ENCODE data around the gene RTN4RL1.

RTN4RL1 gene

GRCh38 chr17:1966274-1967086 is 58.7 kb downstream of the RTN4RL1 start:
- H3K36me3 Mint-ChIP-seq (ENCODE audit: low read depth) = no peaks in the 10 kb centered on the region
- H3K27ac Mint-ChIP-seq = no peak overlapping the region
- peaks cover 46% of the 10 kb centered on the region for H3K27me3 Mint-ChIP-seq
- H3K9me3 Mint-ChIP-seq = peaks cover 7% of the 10 kb centered on the region
- H3K4me3 Mint-ChIP-seq = no peak overlapping the region
- intact Hi-C loops (cut with micrococcal nuclease) = no loop called here
- no peaks in the 10 kb centered on the region for H3K4me1 Mint-ChIP-seq (ENCODE audit: low read depth)

GRCh38 chr17:1965556-1966273 is 59.4 kb downstream of the RTN4RL1 start:
- no peak overlapping the region for H3K27ac Mint-ChIP-seq
- no peaks in the 10 kb centered on the region for H3K36me3 Mint-ChIP-seq (ENCODE audit: low read depth)
- H3K4me1 Mint-ChIP-seq (ENCODE audit: low read depth) = no peaks in the 10 kb centered on the region
- H3K27me3 Mint-ChIP-seq = peaks cover 39% of the 10 kb centered on the region
- H3K4me3 Mint-ChIP-seq = no peak overlapping the region
- intact Hi-C loops (cut with micrococcal nuclease) = no loop called here
- peaks cover under 1% of the 10 kb centered on the region for H3K9me3 Mint-ChIP-seq

- Mint-ChIP-seq H3K36me3 (ENCODE audit: low read depth) (no peaks in the 10 kb centered on the region), H3K27me3 (peaks cover 20% of the 10 kb centered on the region), H3K27ac (no peak overlapping the region), H3K4me1 (ENCODE audit: low read depth) (no peaks in the 10 kb centered on the region), H3K4me3 (no peak overlapping the region), H3K9me3 (no peaks in the 10 kb centered on the region)
- intact Hi-C loops (cut with micrococcal nuclease) = no loop called here
These were observed 61.9 kb downstream of the RTN4RL1 start for GRCh38 chr17:1963250-1963649.

DNA sequence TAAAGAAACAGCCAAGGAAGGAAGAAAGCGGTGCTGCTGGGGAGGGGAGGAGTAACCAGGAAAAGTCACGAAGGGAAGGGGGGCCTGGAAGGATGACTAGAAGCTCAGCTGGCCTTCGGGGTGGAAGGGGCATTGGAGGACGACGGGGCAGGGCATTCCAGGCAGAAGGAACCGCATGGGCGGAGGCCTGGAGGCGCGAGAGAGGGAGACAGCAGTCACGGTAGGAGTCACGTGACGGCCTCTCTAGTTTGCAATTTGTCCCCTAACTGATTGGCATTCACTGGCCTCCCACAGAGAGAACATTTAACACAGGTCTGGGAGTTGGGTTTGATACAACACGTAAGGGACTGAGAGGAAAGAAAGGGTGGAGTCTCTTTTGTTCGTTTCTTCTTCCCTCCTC is 63.9 kb downstream of the RTN4RL1 start:
- no peaks in the 10 kb centered on the region for H3K4me1 Mint-ChIP-seq (ENCODE audit: low read depth)
- H3K4me3 Mint-ChIP-seq = no peak overlapping the region
- no peak overlapping the region for H3K27ac Mint-ChIP-seq
- intact Hi-C loops (cut with micrococcal nuclease) = no loop called here
- peaks cover 8% of the 10 kb centered on the region for H3K27me3 Mint-ChIP-seq
- H3K9me3 Mint-ChIP-seq = no peaks in the 10 kb centered on the region
- H3K36me3 Mint-ChIP-seq (ENCODE audit: low read depth) = no peaks in the 10 kb centered on the region

DNA sequence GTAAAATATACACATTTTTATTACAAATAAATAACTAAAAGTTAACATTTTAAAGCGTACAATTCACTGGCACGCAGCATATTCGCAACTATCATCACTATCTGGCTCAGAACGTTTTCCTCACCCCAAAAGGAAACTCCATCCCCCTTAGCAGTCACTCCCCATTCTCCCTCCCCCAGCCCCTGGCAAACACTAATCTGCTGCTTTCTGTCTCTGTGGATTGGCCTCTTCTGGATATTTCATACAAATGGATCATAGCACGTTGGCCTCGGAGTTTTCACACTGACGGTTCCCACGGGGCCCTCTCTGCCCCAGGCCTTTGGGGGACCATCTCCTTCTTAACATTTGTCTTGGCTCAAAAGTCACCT is 64.6 kb downstream of the RTN4RL1 start:
- Mint-ChIP-seq H3K4me3 (no peak overlapping the region), H3K4me1 (ENCODE audit: low read depth) (no peaks in the 10 kb centered on the region), H3K27ac (no peak overlapping the region), H3K27me3 (peaks cover 4% of the 10 kb centered on the region), H3K9me3 (no peaks in the 10 kb centered on the region), H3K36me3 (ENCODE audit: low read depth) (no peaks in the 10 kb centered on the region)
- intact Hi-C loops (cut with micrococcal nuclease) = no loop called here

DNA sequence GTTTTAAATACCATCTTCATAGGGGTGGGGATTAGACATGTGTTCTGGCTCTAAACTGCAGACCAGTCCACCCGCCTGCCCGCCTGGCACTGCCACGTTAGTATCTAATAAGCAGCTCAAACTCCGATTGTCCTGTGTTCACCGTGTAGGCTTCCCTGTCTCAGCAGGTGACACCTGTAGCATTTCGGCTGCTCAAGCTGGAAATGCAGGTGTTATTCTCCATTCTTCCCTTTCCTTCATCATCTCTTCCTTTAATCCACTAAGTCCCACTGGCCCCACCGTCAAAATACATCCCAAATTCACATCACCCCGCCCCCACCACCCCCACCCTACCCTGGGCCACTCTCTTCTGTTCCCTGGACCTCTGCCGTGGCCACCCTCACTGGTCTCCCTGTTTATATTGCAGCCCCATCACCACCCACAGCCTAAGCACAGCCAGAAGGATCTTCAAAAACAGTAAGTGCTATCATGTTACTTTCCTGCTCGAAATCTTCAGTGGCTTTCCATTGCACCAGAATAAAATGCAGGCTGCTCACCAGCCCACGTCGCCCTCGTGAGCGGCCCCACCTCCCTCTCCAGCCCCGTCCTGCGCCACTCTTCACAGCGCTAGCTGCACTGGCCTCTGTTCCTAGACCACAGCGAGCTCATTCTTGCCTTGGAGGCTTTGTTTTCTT is 65.1 kb downstream of the RTN4RL1 start:
- no peaks in the 10 kb centered on the region for H3K4me1 Mint-ChIP-seq (ENCODE audit: low read depth)
- no peaks in the 10 kb centered on the region for H3K9me3 Mint-ChIP-seq
- H3K27me3 Mint-ChIP-seq = peaks cover 4% of the 10 kb centered on the region
- no peaks in the 10 kb centered on the region for H3K36me3 Mint-ChIP-seq (ENCODE audit: low read depth)
- no peak overlapping the region for H3K4me3 Mint-ChIP-seq
- no peak overlapping the region for H3K27ac Mint-ChIP-seq
- intact Hi-C loops (cut with micrococcal nuclease) = no loop called here

GRCh38 chr17:1958134-1958881 is 66.8 kb downstream of the RTN4RL1 start:
- H3K27me3 Mint-ChIP-seq = peaks cover 8% of the 10 kb centered on the region
- no peaks in the 10 kb centered on the region for H3K9me3 Mint-ChIP-seq
- no peak overlapping the region for H3K4me3 Mint-ChIP-seq
- H3K4me1 Mint-ChIP-seq (ENCODE audit: low read depth) = no peaks in the 10 kb centered on the region
- intact Hi-C loops (cut with micrococcal nuclease) = no loop called here
- no peaks in the 10 kb centered on the region for H3K36me3 Mint-ChIP-seq (ENCODE audit: low read depth)
- H3K27ac Mint-ChIP-seq = no peak overlapping the region

- H3K36me3 Mint-ChIP-seq (ENCODE audit: low read depth) = no peaks in the 10 kb centered on the region
- no peak overlapping the region for H3K27ac Mint-ChIP-seq
- no peak overlapping the region for H3K4me3 Mint-ChIP-seq
- intact Hi-C loops (cut with micrococcal nuclease) = no loop called here
- H3K9me3 Mint-ChIP-seq = no peaks in the 10 kb centered on the region
- no peaks in the 10 kb centered on the region for H3K4me1 Mint-ChIP-seq (ENCODE audit: low read depth)
- H3K27me3 Mint-ChIP-seq = peaks cover 10% of the 10 kb centered on the region
These were observed 68.1 kb downstream of the RTN4RL1 start for GRCh38 chr17:1957037-1957436.

DNA sequence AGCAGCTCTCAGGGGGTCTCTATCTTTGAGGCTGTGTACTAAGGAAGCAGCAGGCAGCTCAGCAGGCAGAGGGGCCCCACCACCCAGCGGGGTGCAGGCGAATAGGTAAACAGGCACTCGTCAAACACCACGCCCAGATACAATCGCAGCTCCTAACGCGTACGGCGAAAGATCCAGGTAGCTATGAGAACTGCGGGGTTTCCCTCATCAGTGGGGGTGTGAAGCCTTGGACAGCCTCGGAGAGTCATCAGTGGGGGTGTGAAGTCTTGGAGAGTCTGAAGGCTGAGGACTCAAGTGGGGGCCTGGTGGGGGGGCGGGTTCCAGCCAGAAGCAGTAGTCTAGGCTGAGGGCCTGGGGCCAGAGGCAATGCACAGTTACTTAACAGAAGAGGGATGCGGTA is 69.0 kb downstream of the RTN4RL1 start:
- H3K36me3 Mint-ChIP-seq (ENCODE audit: low read depth) = no peaks in the 10 kb centered on the region

DNA sequence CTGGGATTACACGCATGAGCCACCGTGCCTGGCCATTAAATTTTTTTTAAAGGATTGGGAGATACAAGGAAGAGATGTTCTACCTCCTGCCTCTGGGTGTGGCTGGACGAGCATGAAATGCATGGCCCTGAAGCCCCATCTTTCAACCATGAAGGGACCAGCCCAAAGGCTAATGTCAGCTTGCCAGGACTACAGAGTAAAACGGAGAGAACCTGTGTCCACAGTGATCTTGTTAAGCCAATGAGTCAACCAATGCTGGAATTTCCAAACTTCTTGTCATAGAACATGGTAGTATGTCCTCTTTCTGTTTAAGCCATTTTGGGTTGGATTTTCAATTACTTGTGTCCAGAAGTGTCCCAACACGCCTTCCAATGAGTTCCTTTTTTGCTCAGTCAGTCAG is 71.3 kb downstream of the RTN4RL1 start:
- H3K4me3 Mint-ChIP-seq = no peak overlapping the region
- intact Hi-C loops (cut with micrococcal nuclease) = no loop called here
- H3K27me3 Mint-ChIP-seq = peaks cover 7% of the 10 kb centered on the region
- no peaks in the 10 kb centered on the region for H3K4me1 Mint-ChIP-seq (ENCODE audit: low read depth)
- no peaks in the 10 kb centered on the region for H3K36me3 Mint-ChIP-seq (ENCODE audit: low read depth)
- no peaks in the 10 kb centered on the region for H3K9me3 Mint-ChIP-seq
- H3K27ac Mint-ChIP-seq = no peak overlapping the region

More for the DNA sequence above, 69.0 kb downstream of the RTN4RL1 start:
- H3K4me1 Mint-ChIP-seq (ENCODE audit: low read depth) = no peaks in the 10 kb centered on the region
- intact Hi-C loops (cut with micrococcal nuclease) = no loop called here
- H3K27me3 Mint-ChIP-seq = peaks cover 10% of the 10 kb centered on the region
- H3K9me3 Mint-ChIP-seq = no peaks in the 10 kb centered on the region
- no peak overlapping the region for H3K4me3 Mint-ChIP-seq
- H3K27ac Mint-ChIP-seq = no peak overlapping the region

DNA sequence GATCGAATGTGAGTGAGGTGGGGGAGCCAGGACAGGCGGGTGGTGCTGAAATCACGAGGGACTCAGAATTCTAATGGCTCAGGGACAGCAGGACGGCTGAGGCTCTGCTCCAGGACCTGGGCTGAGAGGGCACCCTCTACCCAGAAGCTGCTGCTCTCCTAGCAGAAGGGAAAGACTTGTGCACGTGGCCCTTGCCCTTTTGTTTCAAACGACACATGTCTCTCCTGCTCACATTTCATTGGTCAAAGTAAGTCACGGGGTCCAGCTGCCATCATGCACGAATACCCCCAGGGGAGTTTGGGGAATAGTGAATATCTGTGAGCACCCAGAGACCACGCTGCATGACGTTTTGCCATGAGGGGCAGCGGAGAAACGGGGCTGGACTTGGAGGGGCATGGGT is 73.2 kb downstream of the RTN4RL1 start:
- H3K27ac Mint-ChIP-seq = no peak overlapping the region
- no peak overlapping the region for H3K4me3 Mint-ChIP-seq
- peaks cover 7% of the 10 kb centered on the region for H3K27me3 Mint-ChIP-seq
- no peaks in the 10 kb centered on the region for H3K36me3 Mint-ChIP-seq (ENCODE audit: low read depth)
- H3K4me1 Mint-ChIP-seq (ENCODE audit: low read depth) = no peaks in the 10 kb centered on the region
- intact Hi-C loops (cut with micrococcal nuclease) = no loop called here
- H3K9me3 Mint-ChIP-seq = no peaks in the 10 kb centered on the region

DNA sequence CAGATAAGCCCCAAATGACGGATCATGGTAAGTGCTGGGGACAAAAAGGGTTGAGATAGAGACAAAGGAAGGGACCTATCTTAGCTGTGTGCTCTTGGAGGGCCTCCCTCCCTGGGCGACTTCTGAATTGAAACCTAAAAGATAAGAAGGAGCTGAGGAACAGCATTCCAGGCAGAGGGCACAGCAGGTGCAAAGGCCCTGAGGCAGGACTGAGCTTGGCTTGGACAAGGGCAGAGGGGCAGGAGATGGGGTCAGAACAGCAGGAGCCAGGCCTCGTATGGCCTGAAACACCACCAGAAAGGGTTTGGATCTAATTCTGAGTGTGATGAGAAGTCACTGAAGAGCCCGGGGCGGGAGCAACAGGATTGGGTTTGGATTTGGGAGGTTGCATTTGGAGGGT is 75.4 kb downstream of the RTN4RL1 start:
- Mint-ChIP-seq H3K4me3 (no peak overlapping the region), H3K36me3 (ENCODE audit: low read depth) (no peaks in the 10 kb centered on the region), H3K4me1 (ENCODE audit: low read depth) (no peaks in the 10 kb centered on the region), H3K9me3 (no peaks in the 10 kb centered on the region), H3K27me3 (peaks cover 7% of the 10 kb centered on the region), H3K27ac (no peak overlapping the region)
- intact Hi-C loops (cut with micrococcal nuclease) = no loop called here

DNA sequence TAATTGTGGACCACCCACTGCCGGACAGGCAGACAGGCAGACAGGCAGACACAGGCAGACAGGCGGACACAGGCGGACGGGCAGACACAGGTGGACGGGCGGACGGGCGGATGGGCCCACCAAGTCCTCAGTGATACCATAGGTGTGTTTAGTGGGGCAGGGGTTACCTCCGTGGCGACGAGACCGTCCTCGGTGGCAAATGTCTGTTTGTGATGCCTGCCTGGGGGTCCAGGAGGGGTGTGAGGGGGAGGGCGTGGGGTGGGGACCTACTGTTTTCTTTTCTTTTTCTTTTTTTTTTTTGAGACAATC is 76.7 kb downstream of the RTN4RL1 start:
- H3K27ac Mint-ChIP-seq = no peak overlapping the region
- H3K4me3 Mint-ChIP-seq = no peak overlapping the region
- no peaks in the 10 kb centered on the region for H3K4me1 Mint-ChIP-seq (ENCODE audit: low read depth)
- intact Hi-C loops (cut with micrococcal nuclease) = no loop called here
- peaks cover 2% of the 10 kb centered on the region for H3K27me3 Mint-ChIP-seq
- no peaks in the 10 kb centered on the region for H3K9me3 Mint-ChIP-seq
- H3K36me3 Mint-ChIP-seq (ENCODE audit: low read depth) = no peaks in the 10 kb centered on the region
